Left renal cortex interstitium (tissue), 4 donors: ENCODE data around the gene SDK1. TPM values are rescaled to one million over a fixed set of nuclear protein-coding genes. Genes with fewer than 3 reads are reported as not detected.

Experiments
- DNase-seq, 4 donors: peaks; one replicate each; pipeline ENCODE4 v3.0.0-alpha.2; 2013; ENCODE audit warnings: low read depth in 4 of 4, low spot score in 2 of 4, missing footprints in 1 of 4
- polyA plus RNA-seq, 4 donors: library from polyadenylated mRNA; unstranded; fragments of 120-200 nt; gene quantifications; one replicate each; pipeline ENCODE4 v1.2.1, GENCODE V29; 2013; ENCODE audit not compliant: insufficient read length in 4 of 4

SDK1 gene
- polyA plus RNA-seq, 4 donors: 5.1 to 10.2 (median 6.9) TPM

DNA sequence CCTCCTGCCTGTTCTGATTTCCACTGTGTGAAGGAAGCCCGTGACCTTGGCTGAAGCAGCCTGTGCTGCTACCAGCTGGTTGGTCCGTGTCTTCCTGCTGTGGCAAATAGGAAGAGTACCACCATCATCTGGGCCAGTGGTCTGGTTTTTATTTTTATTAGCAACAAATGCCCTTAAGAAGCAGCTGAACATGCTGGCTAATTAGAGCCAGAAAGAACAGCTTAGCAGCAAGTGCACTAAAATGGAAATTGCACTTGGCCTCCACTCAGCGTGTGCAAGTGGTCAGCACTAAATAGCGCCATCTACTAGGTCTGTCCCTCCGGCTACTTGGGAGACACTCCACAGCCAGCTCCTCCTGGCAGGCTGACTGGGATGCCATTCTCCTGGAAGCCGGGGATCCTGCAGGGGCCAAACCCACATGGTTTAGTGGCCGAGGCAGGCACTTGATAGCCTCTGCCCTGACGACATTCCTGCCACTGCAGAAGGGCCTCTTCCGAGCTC, 690.7 kb downstream of the SDK1 start:
- no peak for DNase-seq

DNA sequence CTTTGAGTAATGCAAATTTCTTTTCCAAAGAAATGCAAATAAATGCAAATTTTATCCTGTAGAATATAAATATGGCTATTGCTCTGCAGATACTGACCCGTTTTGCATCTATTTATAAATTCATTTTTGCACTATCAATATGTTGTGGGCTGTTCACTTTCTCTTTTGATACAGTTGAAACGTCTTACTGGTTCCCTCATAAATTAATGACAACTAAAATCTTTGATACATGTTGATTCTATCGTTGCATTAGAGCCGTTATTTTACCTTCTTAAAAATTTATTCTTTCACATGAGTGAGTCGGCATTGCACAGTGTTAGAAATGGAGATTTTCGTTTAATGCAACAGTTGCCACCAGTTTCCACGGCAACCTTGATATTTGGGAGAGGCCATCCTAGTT, 691.8 kb downstream of the SDK1 start:
- DNase-seq: no peak

DNA sequence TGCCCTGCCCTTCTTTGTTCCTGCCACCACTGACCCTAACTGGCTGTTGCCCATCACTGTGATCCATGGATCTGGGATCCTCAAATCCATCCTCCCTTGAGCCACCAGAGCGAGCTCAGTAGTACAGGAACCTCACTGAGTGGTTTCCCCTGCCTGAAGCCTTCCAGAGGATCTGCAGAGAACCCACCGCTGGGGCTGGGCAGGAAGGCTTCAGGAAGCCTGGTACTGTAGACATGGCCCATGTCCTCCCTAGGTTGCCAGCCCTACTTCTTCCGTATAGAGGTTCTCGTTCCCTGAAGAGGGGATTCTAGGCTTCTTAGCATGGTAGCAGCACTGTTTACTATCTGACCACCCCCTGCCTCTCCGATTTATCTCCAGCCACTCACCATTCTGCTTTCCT, 693.7 kb downstream of the SDK1 start:
- no peak for DNase-seq

DNA sequence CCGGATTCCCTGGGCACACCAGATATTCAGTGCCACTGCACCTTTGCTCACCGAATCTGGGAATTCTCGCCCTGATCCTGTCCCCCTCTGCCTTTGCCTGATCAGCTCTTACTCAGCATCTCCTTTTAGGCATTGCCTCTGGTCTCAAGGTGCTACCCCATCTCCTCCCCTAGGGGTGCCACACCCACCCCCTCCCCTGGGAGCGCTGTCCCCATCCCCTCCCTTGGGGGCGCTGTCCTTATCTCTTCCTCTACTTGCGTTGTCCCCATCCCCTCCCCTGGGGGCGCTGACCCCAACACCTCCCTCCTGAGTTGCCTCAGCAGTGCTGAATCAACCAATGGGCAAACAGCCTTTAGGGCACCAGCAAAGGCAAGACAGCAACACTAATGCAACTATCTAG, 694.1 kb downstream of the SDK1 start:
- DNase-seq: no peak

DNA sequence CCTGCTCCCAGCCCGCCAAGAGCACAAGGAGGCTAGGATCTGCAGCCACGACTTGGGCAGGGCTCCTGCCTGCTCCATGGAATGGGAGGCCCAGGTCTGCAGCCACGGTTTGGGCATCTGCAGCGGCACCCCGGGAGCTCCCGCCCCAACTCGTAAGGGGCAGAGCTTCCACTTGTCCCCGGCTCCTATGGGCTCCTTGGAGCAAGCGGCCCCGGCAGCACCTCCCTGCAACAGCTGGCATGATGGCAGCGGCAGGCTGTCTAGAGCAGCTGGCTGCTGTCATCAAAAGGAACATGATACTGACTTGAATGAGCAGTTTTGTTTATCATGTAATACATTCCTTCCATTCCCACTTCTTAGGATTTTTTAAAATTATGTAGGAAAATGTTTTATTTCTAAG, 697.0 kb downstream of the SDK1 start:
- no peak for DNase-seq

DNA sequence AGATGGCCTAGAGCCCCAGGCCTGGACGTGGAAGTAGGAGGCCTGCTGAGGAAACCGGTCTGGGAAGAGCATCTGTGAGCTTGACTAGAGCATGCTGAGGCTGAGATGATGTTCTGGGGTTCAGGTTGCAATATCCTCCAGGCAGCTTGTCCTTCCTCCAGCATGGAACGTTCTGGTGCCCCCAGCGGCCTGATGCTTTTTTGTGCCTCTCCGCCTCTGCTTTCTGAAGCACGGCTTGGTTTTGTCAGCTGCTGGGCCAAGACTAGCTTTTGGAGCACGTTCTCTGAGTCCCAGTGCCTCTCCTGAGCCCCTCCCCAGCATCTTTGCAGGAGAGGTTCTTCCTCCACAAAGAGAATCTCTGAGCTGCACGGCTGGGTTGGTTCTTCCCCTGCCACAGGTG, 699.1 kb downstream of the SDK1 start:
- no peak for DNase-seq

DNA sequence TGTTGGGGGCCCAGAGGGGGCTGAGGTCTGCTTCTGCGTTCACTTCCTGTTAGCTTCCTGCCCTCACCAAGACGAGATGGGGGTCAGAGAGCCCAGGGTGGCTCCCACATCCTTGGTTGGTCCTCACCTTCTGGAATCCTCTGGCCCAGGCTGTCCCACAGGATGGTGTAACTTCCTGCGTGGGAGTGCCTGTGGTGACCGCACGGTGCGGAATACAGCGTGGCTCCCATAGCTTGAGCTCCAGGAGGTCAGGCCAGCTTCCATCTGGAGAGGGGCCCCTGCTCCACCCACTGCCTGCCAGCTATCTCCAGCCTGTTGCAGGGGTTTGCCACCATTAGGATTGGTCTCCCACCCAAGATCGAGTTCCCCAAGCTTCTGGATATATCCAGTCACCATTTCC, 699.9 kb downstream of the SDK1 start:
- no peak for DNase-seq

DNA sequence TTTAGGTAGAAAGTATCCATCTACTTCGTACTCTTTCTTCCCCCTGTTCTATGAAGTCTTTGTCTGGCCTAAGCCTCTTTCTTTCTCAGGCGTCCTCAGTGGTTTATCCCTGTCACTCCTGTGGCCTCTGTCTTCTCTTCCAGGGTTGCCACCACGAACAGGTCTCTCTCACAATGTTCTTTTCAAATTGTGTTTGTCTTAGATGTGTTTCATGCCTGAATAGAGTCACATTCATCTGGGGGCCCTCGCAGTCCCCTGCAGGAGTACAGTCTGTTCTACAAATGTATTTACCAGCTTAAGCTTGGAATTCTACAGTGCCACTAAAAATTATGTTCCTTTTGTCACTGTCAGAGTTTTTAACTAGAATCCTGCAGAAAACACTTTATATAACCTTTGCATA, 700.7 kb downstream of the SDK1 start:
- DNase-seq: no peak

DNA sequence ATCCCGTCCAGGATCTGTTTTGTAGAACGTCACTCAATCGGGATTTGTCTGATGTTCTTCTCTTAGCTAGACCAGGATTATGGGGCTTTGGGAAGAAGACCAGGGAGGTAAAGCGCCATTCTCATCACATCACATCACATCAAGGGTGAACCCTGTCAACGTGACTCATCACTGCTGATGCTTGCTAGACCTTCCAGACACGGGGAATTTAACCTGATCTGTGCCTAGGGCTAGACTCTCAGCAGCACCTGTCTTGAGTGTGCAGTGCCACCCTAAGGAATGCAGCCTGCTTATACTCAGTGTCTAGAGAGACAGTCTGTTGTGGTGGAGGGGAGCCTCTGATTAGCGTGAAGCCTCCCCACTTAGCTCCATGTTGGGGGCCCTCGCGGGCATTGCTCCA, 702.5 kb downstream of the SDK1 start:
- DNase-seq: no peak

DNA sequence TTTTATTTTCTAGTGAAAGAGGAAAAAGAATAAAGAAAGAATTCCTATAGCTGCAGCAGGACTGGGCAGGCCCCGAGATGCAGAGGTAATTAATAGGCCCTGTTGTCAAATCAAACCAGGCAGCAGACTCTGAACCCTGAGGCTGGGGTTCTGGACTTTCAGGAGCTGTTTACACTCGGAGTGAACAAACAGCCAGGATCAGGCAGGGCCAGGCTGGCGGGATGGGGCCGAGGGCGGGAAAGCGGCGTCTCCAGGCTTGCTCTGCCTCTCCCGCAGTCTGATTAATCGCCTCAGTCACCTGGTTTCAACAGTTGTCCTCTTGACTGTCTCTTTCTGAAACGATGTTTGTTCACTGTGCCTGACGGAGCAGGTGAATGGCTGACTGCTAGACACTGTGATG, 705.6 kb downstream of the SDK1 start:
- no peak for DNase-seq

DNA sequence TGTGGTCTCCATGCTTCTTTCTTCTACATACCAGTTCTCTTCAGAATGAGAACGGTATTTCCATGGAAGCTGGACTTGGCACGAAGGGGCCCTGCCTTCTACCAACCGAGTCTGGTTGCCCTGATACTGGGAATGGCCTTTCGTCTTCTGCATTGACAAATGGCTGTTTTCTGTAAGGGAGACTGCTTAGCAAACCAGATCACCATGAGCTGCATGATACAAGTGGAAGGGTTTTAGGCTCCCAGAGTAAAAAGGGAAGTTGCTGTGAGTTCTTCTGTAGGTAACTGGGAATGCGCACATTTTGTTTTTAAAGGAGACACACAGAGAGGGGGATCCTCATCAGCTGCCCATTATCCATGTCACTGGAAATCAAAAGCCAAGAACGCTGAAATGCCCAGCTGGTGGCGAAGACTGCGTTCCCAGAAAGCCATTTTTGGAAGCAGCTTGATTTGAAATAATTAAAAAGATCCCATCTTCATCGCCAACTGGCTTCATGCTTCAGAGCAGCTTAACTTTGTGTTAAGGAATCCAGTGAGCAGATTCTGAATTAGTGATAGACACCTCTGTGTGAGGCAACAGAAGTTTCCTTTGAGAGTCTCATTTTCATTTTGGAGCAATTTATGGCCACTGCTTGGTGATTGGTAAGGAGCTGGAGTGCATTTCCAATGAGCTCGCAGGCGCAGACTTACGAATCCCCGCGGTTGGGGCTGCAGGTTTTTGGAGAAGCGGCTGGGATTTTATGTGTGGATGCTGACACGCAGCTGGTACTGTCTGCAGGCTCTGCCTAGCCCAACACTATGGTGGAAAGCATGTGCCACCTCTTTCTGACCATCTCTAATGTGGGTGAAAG, 708.4 kb downstream of the SDK1 start:
- no peak for DNase-seq

DNA sequence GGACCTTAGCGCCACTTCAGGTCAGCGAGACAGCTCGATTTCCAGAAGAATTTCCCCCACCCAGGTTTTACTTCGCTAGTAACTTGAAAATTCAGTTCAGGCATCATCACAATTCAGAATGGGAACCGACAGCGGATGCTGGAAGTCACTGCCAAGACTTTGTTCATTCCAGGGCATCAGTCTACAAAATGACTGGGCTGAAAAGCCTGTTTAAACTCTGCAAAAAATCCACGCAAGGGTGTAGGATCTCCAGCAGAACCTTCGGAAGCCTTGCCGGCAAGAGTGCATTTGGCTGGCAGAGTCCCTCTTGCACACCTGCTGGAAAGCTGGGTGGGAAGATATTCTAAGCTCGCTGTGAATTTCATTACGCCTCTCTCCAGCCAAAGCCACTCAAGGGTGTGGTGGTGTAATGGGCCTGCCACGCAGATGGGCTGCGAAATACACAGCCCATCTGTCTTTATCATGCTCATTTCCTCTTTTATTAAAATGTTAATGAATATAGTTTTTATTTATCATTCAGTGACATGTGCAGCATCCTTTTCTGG, 709.1 kb downstream of the SDK1 start:
- no peak for DNase-seq

DNA sequence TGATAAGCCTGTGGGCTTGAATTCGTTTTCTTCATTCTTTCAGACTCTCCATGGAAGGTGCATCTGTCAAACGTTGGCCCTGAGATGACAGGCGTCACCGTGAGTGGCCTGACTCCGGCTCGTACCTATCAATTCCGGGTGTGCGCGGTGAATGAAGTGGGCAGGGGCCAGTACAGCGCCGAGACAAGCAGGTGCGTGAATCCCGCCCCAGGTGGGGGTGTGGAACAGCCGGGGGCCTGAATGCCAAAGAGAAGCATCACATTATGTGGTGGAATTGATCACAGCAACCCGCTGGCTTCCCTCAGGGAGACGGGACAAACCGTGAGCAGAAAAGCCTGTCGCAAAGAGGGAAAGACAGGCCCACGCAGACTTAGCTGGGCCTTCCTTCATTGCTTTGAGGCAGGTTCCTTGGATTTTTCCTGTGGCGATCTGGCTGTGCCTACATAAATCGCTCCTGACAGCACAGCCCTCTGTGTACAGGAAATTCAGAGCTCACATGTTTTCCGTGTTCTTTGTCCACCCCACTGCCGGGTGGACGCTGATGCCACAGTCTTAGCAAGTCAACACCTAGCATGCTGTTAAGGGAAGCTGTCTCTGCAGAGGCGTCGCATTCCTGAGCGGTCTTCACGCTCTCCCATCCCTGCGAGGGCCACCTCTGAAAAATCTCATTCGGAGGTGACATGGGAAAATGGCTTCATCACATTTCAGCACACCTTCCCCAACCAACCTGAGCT, 710.0 kb downstream of the SDK1 start:
- no peak for DNase-seq

DNA sequence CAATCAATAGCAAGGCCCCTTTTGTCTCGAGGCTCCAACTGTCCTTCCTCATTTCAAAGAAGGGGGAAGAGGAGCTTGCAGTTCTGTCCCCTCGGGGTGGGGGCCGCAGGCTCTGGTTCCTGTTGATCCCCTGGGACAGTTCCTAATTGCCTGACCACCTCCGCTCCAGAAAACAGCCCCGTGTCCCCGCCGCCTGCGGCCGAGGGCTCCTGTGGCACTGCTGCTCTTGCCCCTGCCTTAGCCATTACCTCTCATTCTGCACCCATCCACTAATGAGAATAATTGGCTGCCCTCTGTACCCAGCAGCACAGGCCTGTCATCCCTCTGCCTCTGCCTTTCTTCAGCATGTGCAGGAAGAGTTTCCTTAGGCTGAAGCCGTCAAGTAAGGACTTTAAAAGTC, 712.7 kb downstream of the SDK1 start:
- no peak for DNase-seq

DNA sequence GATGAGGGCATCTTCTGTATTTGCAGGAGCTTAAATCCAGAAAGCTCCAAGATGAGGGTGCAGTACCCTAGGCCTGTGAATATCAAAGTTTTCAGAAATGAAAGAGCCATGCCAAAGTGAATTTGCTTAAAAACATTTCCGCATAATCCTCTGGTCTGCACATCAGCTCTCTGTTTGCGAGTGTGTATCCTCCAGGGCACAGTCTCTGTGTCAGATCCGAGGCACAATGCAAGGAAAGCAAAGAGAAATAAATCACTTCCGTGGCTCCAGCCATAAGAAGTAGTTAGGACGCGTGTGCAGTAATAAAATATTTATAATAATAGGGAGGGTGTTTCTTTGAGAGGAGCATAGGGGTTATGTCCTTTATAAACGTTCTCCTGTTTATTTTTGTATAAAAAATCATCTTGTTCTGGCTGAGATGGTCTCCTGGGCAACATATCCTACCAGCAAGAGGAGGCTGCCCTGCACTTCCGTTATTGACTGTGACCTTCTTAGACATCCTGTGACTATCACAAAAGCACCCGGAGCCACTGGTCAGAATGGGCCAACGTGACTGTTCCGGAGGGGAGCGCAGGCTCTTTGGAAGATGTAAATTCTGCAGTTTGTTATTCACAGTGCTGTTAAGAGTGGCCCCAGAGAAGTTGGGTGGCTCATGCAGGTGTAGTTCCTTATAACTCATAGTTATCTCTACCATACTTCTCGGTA, 713.4 kb downstream of the SDK1 start:
- DNase-seq: no peak

DNA sequence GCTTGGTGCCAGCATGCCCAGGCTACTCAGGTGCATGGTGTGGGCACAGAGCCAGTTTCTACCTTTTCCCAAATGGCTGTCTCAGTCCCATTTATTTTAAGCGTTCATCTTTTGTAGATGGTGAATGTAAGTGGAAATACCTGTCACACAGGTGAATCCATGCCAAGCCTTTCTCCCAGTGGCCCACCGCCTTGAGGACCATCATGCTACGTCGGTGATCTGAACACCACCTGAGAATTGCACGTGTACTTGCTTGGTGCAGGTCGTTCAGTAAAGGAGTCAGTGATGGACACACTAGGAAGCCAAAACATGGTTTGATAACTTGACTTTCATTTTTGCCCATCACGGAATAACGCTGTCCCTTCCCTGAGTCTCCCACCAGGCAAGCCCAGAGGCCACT, 714.3 kb downstream of the SDK1 start:
- DNase-seq: no peak

DNA sequence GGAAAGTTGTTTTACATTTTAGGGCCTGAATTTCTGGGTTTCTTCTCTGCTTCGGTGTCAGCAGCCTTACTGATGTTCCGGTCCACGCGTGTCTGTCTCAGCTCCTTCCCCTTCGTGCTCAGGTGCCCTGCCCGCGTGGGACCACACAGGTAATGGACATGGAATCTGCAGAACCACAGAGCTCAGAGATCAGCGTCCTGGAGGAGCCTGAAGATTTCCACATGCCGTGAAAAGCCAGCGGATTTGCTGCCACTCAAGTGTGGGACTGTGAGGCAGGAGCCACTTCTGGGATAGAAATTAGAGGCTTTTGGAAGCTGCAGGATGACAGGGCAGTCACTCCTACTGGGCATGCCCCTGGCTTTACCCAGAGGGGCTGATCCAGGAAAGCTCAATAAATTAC, 714.9 kb downstream of the SDK1 start:
- no peak for DNase-seq

DNA sequence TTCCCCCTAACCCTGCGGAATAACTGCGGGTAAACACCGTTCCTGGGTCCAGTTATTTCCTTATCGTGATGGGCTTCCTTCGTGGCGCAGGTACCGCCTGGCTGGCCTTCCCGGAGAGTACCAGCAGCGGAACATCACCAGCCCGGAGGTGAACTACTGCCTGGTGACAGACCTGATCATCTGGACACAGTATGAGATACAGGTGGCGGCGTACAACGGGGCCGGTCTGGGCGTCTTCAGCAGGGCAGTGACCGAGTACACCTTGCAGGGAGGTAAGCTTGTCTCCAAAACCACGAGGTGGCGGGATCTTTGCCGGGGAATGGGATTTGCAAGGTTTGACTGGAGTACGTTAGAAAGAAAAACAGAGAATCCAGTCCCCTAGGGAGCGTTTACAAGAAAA, 716.0 kb downstream of the SDK1 start:
- DNase-seq: no peak

DNA sequence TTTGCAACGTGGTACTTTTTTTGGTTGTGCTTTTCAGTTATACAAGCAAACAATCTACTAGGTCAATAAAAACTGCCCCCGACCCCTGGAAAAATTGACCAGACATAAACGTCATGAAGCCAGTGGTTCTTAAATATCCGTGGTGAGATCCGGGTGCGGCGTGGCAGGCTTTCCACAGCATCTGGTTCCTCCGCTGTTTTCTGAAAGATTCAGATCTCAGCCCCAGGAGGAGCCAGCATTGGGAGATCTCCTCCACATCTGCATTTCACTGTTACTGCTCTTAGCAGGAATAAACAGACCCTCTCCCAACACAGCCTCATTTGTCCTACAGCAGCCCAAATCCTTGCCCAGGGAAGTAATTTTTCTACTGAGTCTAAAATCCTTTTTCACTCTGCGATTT, 716.7 kb downstream of the SDK1 start:
- DNase-seq: no peak

DNA sequence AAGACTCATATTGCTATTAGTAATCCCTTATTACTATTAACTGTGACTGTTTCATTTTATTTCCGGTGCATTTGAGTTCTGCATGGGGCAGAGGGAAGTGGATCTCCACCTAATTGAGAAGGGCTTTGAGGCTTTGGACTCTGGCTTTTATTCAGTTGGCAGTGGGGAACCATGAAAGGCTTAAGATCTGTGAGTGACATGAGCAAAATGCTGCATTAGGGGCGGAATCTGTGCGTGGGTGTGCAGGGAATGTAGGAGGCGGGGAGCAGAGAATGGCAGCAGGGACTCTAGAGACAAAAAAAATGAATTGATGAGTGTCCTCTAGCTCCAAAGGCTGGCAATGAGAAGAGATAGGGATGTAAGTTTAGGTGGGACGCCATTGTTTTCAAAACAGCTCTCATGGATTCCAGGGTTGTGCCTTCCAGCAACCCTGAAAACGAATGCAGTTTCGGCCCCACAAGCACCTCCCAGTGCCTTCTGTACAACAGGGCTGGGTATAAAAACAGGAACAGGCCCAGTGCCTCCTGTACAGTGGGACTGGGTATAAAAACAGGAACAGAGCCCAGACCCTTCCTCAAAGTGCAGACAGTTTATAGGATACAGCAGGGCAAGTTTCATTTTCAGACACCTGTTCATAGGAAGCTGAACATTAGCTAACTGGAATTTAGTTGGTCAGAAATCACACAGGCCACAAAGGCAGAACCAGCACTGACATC, 717.7 kb downstream of the SDK1 start:
- no peak for DNase-seq

DNA sequence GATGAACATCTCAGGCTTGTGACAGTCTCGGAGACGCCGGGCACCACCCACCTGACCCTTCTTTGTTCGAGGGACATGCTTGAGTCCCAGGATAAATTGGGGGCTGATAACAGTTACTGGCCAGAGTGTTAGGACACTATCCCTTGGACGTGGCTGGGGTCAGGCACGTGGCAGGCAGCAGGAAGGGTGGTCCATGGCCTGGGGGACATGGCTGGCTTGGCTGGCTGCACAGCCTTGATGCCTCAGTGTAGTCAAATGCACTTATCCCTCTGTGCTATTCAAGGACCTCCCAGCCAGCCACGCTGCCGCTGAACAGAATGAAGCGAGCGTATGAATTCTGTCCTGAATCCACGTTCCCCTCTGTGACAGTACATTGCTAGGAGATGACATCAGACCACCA, 719.0 kb downstream of the SDK1 start:
- no peak for DNase-seq
